H1 (cell line): ENCODE results near the gene GAS7. TPM values are rescaled to one million over a fixed set of nuclear protein-coding genes. Genes with fewer than 3 reads are reported as not detected.

Experiments
- CTCF ChIA-PET: fragments of 300-600 bp; sonication (Branson Sonifier 250); formaldehyde crosslinking; loops from one replicate; lab custom pipeline; 2021; ENCODE audit not compliant: partially characterized antibody; lab: Charles Lee
- POLR2A ChIA-PET: fragments of 300-600 bp; sonication (Branson Sonifier 250); formaldehyde crosslinking; loops from one replicate; lab custom pipeline; 2021; ENCODE audit warnings: inconsistent platforms; ENCODE audit not compliant: partially characterized antibody; lab: Charles Lee
- DNase-seq, 2 experiments: peaks; one replicate each; pipeline versions ENCODE4 v3.0.0 to v3.0.0-alpha.2; 2010 to 2022; ENCODE audit warnings: low spot score in 2 of 2, low read depth in 1 of 2, mixed read lengths in 1 of 2
- FAIRE-seq: peaks from 2 replicates; lab custom pipeline; 2011; peaks lifted over from hg19 to GRCh38; lab: Jason Lieb, UNC
- H2AFZ ChIP-seq: 2 replicates; pipeline ENCODE4 v1.8.1; 2012; ENCODE audit warnings: low read length, inconsistent platforms
- H2AK5ac ChIP-seq: 2 replicates; pipeline ENCODE4 v1.6.1; 2013; ENCODE audit warnings: low read depth, low read length
- H2BK120ac ChIP-seq: replicated peaks from 2 replicates; pipeline ENCODE3; 2013; ENCODE audit warnings: low read depth, low read length, inconsistent platforms
- H2BK12ac ChIP-seq: 2 replicates; pipeline ENCODE4 v1.6.1; 2013; ENCODE audit warnings: low read depth, low read length
- H2BK15ac ChIP-seq: 2 replicates; pipeline ENCODE4 v1.6.1; 2013; ENCODE audit warnings: low read length
- H2BK20ac ChIP-seq: 2 replicates; pipeline ENCODE4 v1.6.1; 2013; ENCODE audit warnings: low read length
- H2BK5ac ChIP-seq: 2 replicates; pipeline ENCODE4 v1.6.1; 2013; ENCODE audit warnings: low read depth, low read length
- H3K14ac ChIP-seq: 2 replicates; pipeline ENCODE4 v1.6.1; 2013; ENCODE audit warnings: inconsistent platforms; ENCODE audit not compliant: insufficient read length
- H3K18ac ChIP-seq: 2 replicates; pipeline ENCODE4 v1.6.1; 2013; ENCODE audit warnings: low read length; ENCODE audit errors: extremely low read depth
- H3K23ac ChIP-seq: 2 replicates; pipeline ENCODE4 v1.6.1; 2013; ENCODE audit warnings: inconsistent platforms; ENCODE audit not compliant: insufficient read length
- H3K23me2 ChIP-seq: 2 replicates; pipeline ENCODE4 v1.6.1; 2013; ENCODE audit warnings: low read depth, low read length
- H3K27ac ChIP-seq: 2 replicates; pipeline ENCODE4 v1.6.1; 2011; ENCODE audit warnings: low read depth, low read length, inconsistent platforms
- H3K27me3 ChIP-seq, 4 experiments: replicated peaks in 1 of 4; 1 replicate in 1 of 4; 2 replicates in 3 of 4; pipeline versions ENCODE4 v1.6.1 to v1.8.1; 2011 to 2013; ENCODE audit warnings: low read length in 3 of 4, mild to moderate bottlenecking in 3 of 4, inconsistent platforms in 2 of 4, mixed read lengths in 2 of 4, moderate library complexity in 1 of 4; ENCODE audit not compliant: control insufficient read depth in 3 of 4, insufficient read depth in 3 of 4; ENCODE audit errors: extremely low read depth in 1 of 4
- H3K36me3 ChIP-seq, 4 experiments: 2 replicates each; pipeline versions ENCODE4 v1.6.1 to v1.8.1; 2011 to 2013; ENCODE audit warnings: mild to moderate bottlenecking in 4 of 4, low read length in 3 of 4, moderate library complexity in 2 of 4, control low read depth in 1 of 4, inconsistent platforms in 1 of 4; ENCODE audit not compliant: insufficient read depth in 4 of 4, control insufficient read depth in 2 of 4
- H3K4ac ChIP-seq: replicated peaks from 2 replicates; pipeline ENCODE3; 2013; ENCODE audit warnings: low read length, low read depth, mixed read lengths, inconsistent platforms; ENCODE audit not compliant: insufficient read length
- H3K4me1 ChIP-seq, 4 experiments: replicated peaks in 1 of 4; 1 replicate in 1 of 4; 2 replicates in 3 of 4; pipeline versions ENCODE4 v1.6.1 to v1.8.1; 2011 to 2013; ENCODE audit warnings: low read length in 3 of 4, inconsistent platforms in 2 of 4, mixed read lengths in 1 of 4; ENCODE audit not compliant: insufficient read depth in 4 of 4, control insufficient read depth in 3 of 4
- H3K4me2 ChIP-seq, 2 experiments: 2 replicates each; pipeline versions ENCODE4 v1.6.1 to v1.8.1; 2011 to 2013; ENCODE audit warnings: low read depth in 2 of 2, low read length in 2 of 2, control low read depth in 1 of 2, inconsistent platforms in 1 of 2, mild to moderate bottlenecking in 1 of 2; ENCODE audit not compliant: insufficient read depth in 1 of 2
- H3K4me3 ChIP-seq, 4 experiments: fragments of 200-600, 300-600 bp in 1 of 4; sonication (generic), shearing (Covaris generic), sonication (Bioruptor Twin) in 1 of 4; 2 replicates each; pipeline versions ENCODE4 v1.5.1 to v1.8.1; 2011 to 2016; ENCODE audit warnings: low read length in 4 of 4, low read depth in 3 of 4, control low read depth in 2 of 4, inconsistent platforms in 2 of 4, mild to moderate bottlenecking in 2 of 4, mixed read lengths in 1 of 4, moderate library complexity in 1 of 4; ENCODE audit not compliant: insufficient read depth in 2 of 4; ENCODE audit errors: extremely low read depth in 1 of 4
- H3K56ac ChIP-seq: replicated peaks from 2 replicates; pipeline ENCODE3; 2013; ENCODE audit warnings: low read depth, mild to moderate bottlenecking, mixed read lengths, low read length, inconsistent platforms; ENCODE audit not compliant: insufficient read length
- H3K79me1 ChIP-seq: 2 replicates; pipeline ENCODE4 v1.6.1; 2013; ENCODE audit warnings: low read depth, low read length, control low read depth
- H3K79me2 ChIP-seq, 2 experiments: 2 replicates each; pipeline versions ENCODE4 v1.6.1 to v1.8.1; 2012 to 2013; ENCODE audit warnings: low read length in 2 of 2, mild to moderate bottlenecking in 2 of 2, inconsistent platforms in 1 of 2; ENCODE audit not compliant: insufficient read depth in 2 of 2, control insufficient read depth in 1 of 2
- H3K9ac ChIP-seq, 4 experiments: replicated peaks in 1 of 4; 1 replicate in 1 of 4; 2 replicates in 3 of 4; pipeline versions ENCODE4 v1.6.1 to v1.8.1; 2011 to 2013; ENCODE audit warnings: low read depth in 3 of 4, low read length in 3 of 4, control low read depth in 2 of 4, mild to moderate bottlenecking in 2 of 4, moderate library complexity in 2 of 4, inconsistent platforms in 1 of 4; ENCODE audit errors: extremely low read depth in 1 of 4
- H3K9me3 ChIP-seq, 2 experiments: 2 replicates each; pipeline versions ENCODE4 v1.6.1 to v1.8.1; 2012 to 2013; ENCODE audit warnings: mild to moderate bottlenecking in 2 of 2, moderate library complexity in 2 of 2, control low read depth in 1 of 2, inconsistent platforms in 1 of 2, low read depth in 1 of 2, low read length in 1 of 2, mixed read lengths in 1 of 2; ENCODE audit not compliant: insufficient read depth in 2 of 2
- H4K20me1 ChIP-seq, 2 experiments: replicated peaks in 1 of 2; 2 replicates each; pipeline versions ENCODE3 to v1.8.1; 2011 to 2013; ENCODE audit warnings: inconsistent platforms in 2 of 2, low read length in 2 of 2, mild to moderate bottlenecking in 1 of 2; ENCODE audit not compliant: insufficient read depth in 2 of 2, control insufficient read depth in 1 of 2
- H4K5ac ChIP-seq: 2 replicates; pipeline ENCODE4 v1.6.1; 2013; ENCODE audit warnings: low read length, low read depth, mixed read lengths, inconsistent platforms; ENCODE audit not compliant: insufficient read length
- H4K8ac ChIP-seq: 2 replicates; pipeline ENCODE4 v1.8.0; 2013; ENCODE audit warnings: mild to moderate bottlenecking, moderate library complexity, low read length, inconsistent platforms; ENCODE audit not compliant: insufficient read depth; ENCODE audit errors: extremely low read depth
- H4K91ac ChIP-seq: replicated peaks from 2 replicates; pipeline ENCODE3; 2013; ENCODE audit warnings: low read length, mixed read lengths, inconsistent platforms; ENCODE audit not compliant: insufficient read length
- ASH2L ChIP-seq: fragments of 200-600, 300-600 bp; sonication (generic); IDR thresholded peaks from one replicate; pipeline ENCODE4 v1.7.1; 2017; ENCODE audit warnings: low read length
- BACH1 ChIP-seq: IDR thresholded peaks from 2 replicates; pipeline ENCODE4 v1.6.1; 2012; ENCODE audit warnings: low read length, improper control_type of control experiment
- CBX5 ChIP-seq: fragments of 300-800, 300-1000 bp; sonication (generic); IDR thresholded peaks from 2 replicates; pipeline ENCODE4 v1.7.1; 2016; ENCODE audit warnings: antibody characterized with exemption, low read length, low read depth
- EP300 ChIP-seq, 2 experiments: IDR thresholded peaks; 1 replicate in 1 of 2; 2 replicates in 1 of 2; pipeline ENCODE4 v1.6.1; 2011 to 2012; ENCODE audit warnings: low read depth in 2 of 2, low read length in 2 of 2, mild to moderate bottlenecking in 2 of 2, borderline replicate concordance in 1 of 2, inconsistent platforms in 1 of 2, moderate library complexity in 1 of 2
- RFX5 ChIP-seq: IDR thresholded peaks from 2 replicates; pipeline ENCODE4 v1.6.1; 2011; ENCODE audit warnings: low read depth, low read length, improper control_type of control experiment, borderline replicate concordance
- SP1 ChIP-seq: IDR thresholded peaks from 2 replicates; pipeline ENCODE4 v1.6.1; 2011; ENCODE audit warnings: low read depth, low read length
- SP2 ChIP-seq: IDR thresholded peaks from 2 replicates; pipeline ENCODE4 v1.6.1; 2012; ENCODE audit warnings: mild to moderate bottlenecking, low read length, inconsistent platforms
- SUZ12 ChIP-seq: fragments of 200-600 bp; sonication (generic); IDR thresholded peaks from 2 replicates; pipeline ENCODE4 v1.6.1; 2012; ENCODE audit warnings: mild to moderate bottlenecking, inconsistent platforms, low read length, moderate library complexity, mixed read lengths
- TCF12 ChIP-seq: IDR thresholded peaks from 2 replicates; pipeline ENCODE4 v1.6.1; 2011; ENCODE audit warnings: low read depth, mild to moderate bottlenecking, low read length
- ZNF274 ChIP-seq: IDR thresholded peaks from 2 replicates; pipeline ENCODE4 v1.7.0; 2012; ENCODE audit warnings: low read length, borderline replicate concordance; ENCODE audit errors: extremely low read depth
- WGBS, 2 experiments: shearing (Covaris generic) in 1 of 2; methylation state at CpG; one replicate each; pipeline versions ENCODE4 v1.1.6 to v1.1.7; 2013 to 2015; ENCODE audit warnings: low lambda C conversion rate in 2 of 2, mixed read lengths in 2 of 2, inconsistent platforms in 1 of 2, low coverage in 1 of 2, missing lambda C conversion rate in 1 of 2; ENCODE audit not compliant: insufficient replicate concordance in 2 of 2, insufficient coverage in 1 of 2, insufficient read length in 1 of 2; ENCODE audit errors: extremely low coverage in 1 of 2, missing lambda C conversion rate in 1 of 2; 5-methylcytosine and 5-hydroxymethylcytosine counted together
- polyA plus RNA-seq, 7 experiments: library from polyadenylated mRNA; depleted of rRNA in 3 of 7; stranded (reverse) in 5 of 7; unstranded in 2 of 7; fragments of >200 nt in 5 of 7; fragments of 200-250 nt in 2 of 7; gene quantifications; 1 replicate in 5 of 7; 2 replicates in 1 of 7; 4 replicates in 1 of 7; pipeline versions ENCODE4 v1.2.1 to v1.2.3, GENCODE V29; 2011 to 2013; ENCODE audit warnings: missing spikeins in 2 of 7, mixed read lengths in 2 of 7
- total RNA-seq: library from RNA; stranded (reverse); fragmentation: NEBNext Ultra II Directional; extraction: Animal tissue kit (Norgen Biotek cat#: 25700); gene quantifications from 2 replicates; pipeline ENCODE4 v1.2.1, GENCODE V29; 2021

Gene GAS7
- total and polyA plus RNA-seq, 2 of the 8 experiments (the other 6 are each of a cell fraction or from before 2014, with no cell fraction given) = 5.0 to 14.5 TPM

DNA sequence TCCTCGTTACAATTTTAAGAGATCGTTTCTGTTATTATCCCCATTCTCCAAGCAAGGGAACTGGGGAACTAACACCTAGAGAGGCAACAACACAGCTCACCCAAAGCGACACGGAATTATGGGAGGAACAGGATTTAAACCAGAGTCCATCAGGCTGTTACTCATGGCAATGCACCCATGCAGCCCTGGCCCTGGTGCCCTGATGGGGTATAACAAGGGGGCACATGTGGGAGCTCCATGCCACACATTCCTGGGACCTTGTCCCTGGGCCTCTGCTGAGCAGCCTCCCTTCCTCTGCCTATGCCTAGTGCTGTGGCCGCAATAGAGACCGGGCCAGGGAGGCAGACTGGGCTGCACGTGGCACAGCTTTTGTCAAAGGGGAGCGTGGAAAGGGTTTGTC, 280.1 kb downstream of the GAS7 start:
- no peak overlapping the region for H3K4me2 ChIP-seq
- no peak overlapping the region for H3K56ac ChIP-seq
- H2BK20ac ChIP-seq = no peak overlapping the region
- no peaks in the 10 kb centered on the region for H4K20me1 ChIP-seq
- no peaks in the 10 kb centered on the region for H3K27me3 ChIP-seq
- H2BK15ac ChIP-seq = no peak overlapping the region
- no peak overlapping the region for H2AFZ ChIP-seq
- no peak overlapping the region for H3K4me3 ChIP-seq
- POLR2A ChIA-PET = no interaction called here
- no peak overlapping the region for H2AK5ac ChIP-seq
- H2BK5ac ChIP-seq = no peak overlapping the region
- H4K91ac ChIP-seq = no peak overlapping the region
- no peaks in the 10 kb centered on the region for H3K4me1 ChIP-seq
- no peaks in the 10 kb centered on the region for H3K9me3 ChIP-seq
- H2BK12ac ChIP-seq = no peak overlapping the region
- no peak overlapping the region for H3K18ac ChIP-seq
- H3K23ac ChIP-seq = no peak overlapping the region
- FAIRE-seq (no peak), DNase-seq (no peak)
- no peaks in the 10 kb centered on the region for H3K36me3 ChIP-seq
- no peak overlapping the region for H3K9ac ChIP-seq
- H3K79me1 ChIP-seq = no peaks in the 10 kb centered on the region
- no peak overlapping the region for H4K8ac ChIP-seq
- no peak overlapping the region for H3K27ac ChIP-seq
- H4K5ac ChIP-seq = no peak overlapping the region
- no peak overlapping the region for H3K4ac ChIP-seq
- 88% methylated on average over 8 of the region's 8 CpGs; no CpG with 5 or more reads in 1 of the 2 experiments for WGBS, 2 experiments
- H3K23me2 ChIP-seq = no peaks in the 10 kb centered on the region
- H3K14ac ChIP-seq = no peak overlapping the region
- no peaks in the 10 kb centered on the region for H3K79me2 ChIP-seq
- H2BK120ac ChIP-seq = no peak overlapping the region
- CTCF ChIA-PET = interaction anchor here (0.6 to 6.0 kb wide), 10 partner anchors 8 to 430 kb away, joined by 3 to 49 read pairs (median 5); partner anchors contain the start of gene RCVRN
- no peak for TF ChIP-seq RFX5
- no peak for TF ChIP-seq ZNF274
- TF ChIP-seq EP300 (IDR thresholded peaks at IDR 0.05; ENCODE audit: borderline replicate concordance in 1 of 2, low read depth in 2 of 2, low read length in 2 of 2) = no peak
- TF ChIP-seq CBX5 = no peak
- TF ChIP-seq ASH2L = no peak
- TF ChIP-seq SUZ12 = no peak
- TF ChIP-seq BACH1 = no peak
- no peak for TF ChIP-seq TCF12
- TF ChIP-seq SP1 = no peak
- no peak for TF ChIP-seq SP2
